Activated T-cell treated with anti-CD3 and anti-CD28 coated beads, Interleukin-2, amount 50 U/mL, for 48 hours (primary cell): Measurements from ENCODE around the gene DNTT.

ENCODE experiments used
- DNase-seq, 2 experiments: peaks; one replicate each; pipeline ENCODE4 v3.0.0-alpha.2; 2020

DNTT gene

GRCh38 chr10:96387161-96387560, 82.9 kb downstream of the DNTT start:
- no peak for DNase-seq

- DNase-seq: no peak
Measured at GRCh38 chr10:96387601-96388000, 83.4 kb downstream of the DNTT start.
